Fibroblast of gingiva (primary cell): Measurements from ENCODE around the gene KCNS3.

ENCODE experiments used
- DNase-seq: peaks from one replicate; pipeline ENCODE4 v3.0.0-alpha.2; 2011; ENCODE audit warnings: low read depth

KCNS3 gene

GRCh38 chr2:17879137-17879912, 858 bp downstream of the KCNS3 start:
- peak; percentile 38 for DNase-seq

GRCh38 chr2:17879913-17880274, 1.4 kb downstream of the KCNS3 start:
- DNase-seq, result no peak

- no peak for DNase-seq
These were observed 14.5 kb downstream of the KCNS3 start for GRCh38 chr2:17892770-17893534.

- no peak for DNase-seq
These were observed 15.5 kb downstream of the KCNS3 start for GRCh38 chr2:17894005-17894404.

GRCh38 chr2:17894556-17894955, 16.1 kb downstream of the KCNS3 start:
- DNase-seq, result no peak

GRCh38 chr2:17899871-17900270, 21.4 kb downstream of the KCNS3 start:
- DNase-seq, result no peak

GRCh38 chr2:17901246-17901645, 22.8 kb downstream of the KCNS3 start:
- DNase-seq, result no peak

GRCh38 chr2:17910980-17911379, 32.5 kb downstream of the KCNS3 start:
- DNase-seq, result no peak

GRCh38 chr2:17911491-17912260, 33.2 kb downstream of the KCNS3 start:
- DNase-seq, result no peak

- no peak for DNase-seq
These were observed 33.8 kb downstream of the KCNS3 start for GRCh38 chr2:17912266-17912691.

GRCh38 chr2:17915099-17915498, 36.6 kb downstream of the KCNS3 start:
- no peak for DNase-seq

- DNase-seq, result no peak
These were observed 37.5 kb downstream of the KCNS3 start for GRCh38 chr2:17915811-17916518.

- no peak for DNase-seq
These were observed 38.1 kb downstream of the KCNS3 start for GRCh38 chr2:17916584-17916983.

- no peak for DNase-seq
These were observed 40.3 kb downstream of the KCNS3 start for GRCh38 chr2:17918789-17919188.

GRCh38 chr2:17930773-17931172, 52.3 kb downstream of the KCNS3 start:
- DNase-seq, result no peak

- DNase-seq, result peak; percentile 39
These were observed 54.8 kb downstream of the KCNS3 start for GRCh38 chr2:17933256-17933655.

- peak; percentile 63 for DNase-seq
These were observed 56.3 kb downstream of the KCNS3 start for GRCh38 chr2:17934721-17935120.

GRCh38 chr2:17935242-17935885, 56.9 kb downstream of the KCNS3 start:
- no peak for DNase-seq

- DNase-seq, result no peak
These were observed 58.1 kb downstream of the KCNS3 start for GRCh38 chr2:17936599-17936998.

GRCh38 chr2:17940091-17940630, 61.7 kb downstream of the KCNS3 start:
- DNase-seq, result no peak

- no peak for DNase-seq
These were observed 65.0 kb downstream of the KCNS3 start for GRCh38 chr2:17943444-17943843.
